HG02588 (cell line): Measurements from ENCODE around the gene CPB2.

Experiments used
- ATAC-seq: cut with Tn5 transposase; IDR thresholded peaks from one replicate; pipeline ENCODE4 v1.9.1; 2021; ENCODE audit warnings: mild to moderate bottlenecking, moderate library complexity; ENCODE audit not compliant: unreplicated experiment

CPB2 gene

DNA sequence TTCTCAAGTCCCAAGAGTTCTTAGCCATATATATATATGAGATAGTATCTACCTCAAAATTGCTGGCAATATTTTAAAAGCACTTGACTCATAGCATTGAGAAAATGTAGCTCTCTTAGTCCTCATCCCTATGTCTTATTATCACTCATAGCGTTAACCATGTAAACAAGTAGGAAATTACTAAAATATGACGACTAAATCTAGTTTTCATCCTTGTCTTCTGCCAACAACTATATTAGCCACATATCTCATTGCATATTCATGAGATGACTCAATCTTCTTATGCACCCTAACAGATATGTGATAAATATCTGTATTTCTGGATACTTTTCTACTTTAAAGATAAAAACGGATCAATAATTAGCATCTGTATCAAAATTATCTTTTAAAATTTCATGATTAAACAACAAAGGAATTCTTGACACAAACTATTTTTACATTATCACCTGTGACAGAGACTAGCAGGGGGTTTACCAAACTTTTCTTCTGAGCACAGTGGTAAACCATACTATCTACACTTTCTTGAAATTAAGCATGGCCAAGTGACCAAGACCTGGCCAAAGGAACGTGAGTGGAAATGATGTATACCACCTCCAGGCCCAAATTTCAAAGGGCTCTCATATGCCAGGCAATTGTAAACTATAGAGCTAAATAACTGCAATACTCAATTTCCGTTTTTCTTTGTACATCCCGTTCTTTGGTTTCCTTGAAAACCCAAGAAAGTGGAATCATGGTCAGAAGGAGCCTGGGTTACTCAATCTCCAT lies 98.0 kb downstream of the CPB2 start:
- ATAC-seq = no peak

GRCh38 chr13:46004491-46004890 lies 100.3 kb downstream of the CPB2 start:
- no peak for ATAC-seq
